Left ventricle myocardium inferior (tissue), 1 donor: ENCODE data around the gene FRAS1. TPM values are rescaled to one million over a fixed set of nuclear protein-coding genes. Genes with fewer than 3 reads are reported as not detected.

Experiments
- DNase-seq: peaks from one replicate; pipeline ENCODE4 v3.0.0-alpha.2; 2020
- H3K27ac ChIP-seq: fragments of 200-600 bp; replicated peaks from 2 replicates; pipeline ENCODE4 v1.8.0; 2021
- H3K27me3 ChIP-seq: fragments of 200-600 bp; 2 replicates; pipeline ENCODE4 v1.8.0; 2021; ENCODE audit warnings: low read depth
- H3K36me3 ChIP-seq: fragments of 200-600 bp; 2 replicates; pipeline ENCODE4 v1.8.0; 2021
- H3K4me1 ChIP-seq: fragments of 200-600 bp; 2 replicates; pipeline ENCODE4 v1.8.0; 2021
- H3K4me3 ChIP-seq: fragments of 200-600 bp; 2 replicates; pipeline ENCODE4 v1.8.0; 2021; ENCODE audit warnings: mild to moderate bottlenecking, moderate library complexity
- H3K9me3 ChIP-seq: fragments of 200-600 bp; replicated peaks from 2 replicates; pipeline ENCODE4 v1.8.0; 2021
- CTCF ChIP-seq: fragments of 200-600 bp; IDR thresholded peaks from 2 replicates; pipeline ENCODE4 v1.8.0; 2021; ENCODE audit warnings: antibody characterized with exemption, mild to moderate bottlenecking, borderline replicate concordance
- intact Hi-C: fragments of 100-400 bp; cut with micrococcal nuclease; formaldehyde crosslinking; loops from one replicate; pipeline ENCODE4 v1.11.0; 2022
- total RNA-seq: library from RNA; stranded (reverse); fragmentation: NEBNext Ultra II Directional; extraction: Animal tissue kit (Norgen Biotek cat#: 25700); gene quantifications from one replicate; pipeline ENCODE4 v1.2.1, GENCODE V29; 2021
- donor health status: DM: no; HTN: yes; CAD: no; lungs with severe emphysema.

Gene FRAS1
- total RNA-seq, 1 donor from 2014 or later: 1.4 TPM

- Histone ChIP-seq H3K4me3 (no peak overlapping the region), H3K27ac (no peak overlapping the region), H3K27me3 (no peaks in the 10 kb centered on the region), H3K4me1 (no peaks in the 10 kb centered on the region), H3K9me3 (no peaks in the 10 kb centered on the region), H3K36me3 (no peaks in the 10 kb centered on the region)
- intact Hi-C loops: no loop called here
- no peak for TF ChIP-seq CTCF
- no peak for DNase-seq
Measured at GRCh38 chr4:78437608-78438088, 380.5 kb downstream of the FRAS1 start.

- DNase-seq: no peak
- H3K4me1 ChIP-seq: no peaks in the 10 kb centered on the region
- no peak overlapping the region for H3K4me3 ChIP-seq
- no peaks in the 10 kb centered on the region for H3K36me3 ChIP-seq
- no peaks in the 10 kb centered on the region for H3K27me3 ChIP-seq
- no peak overlapping the region for H3K27ac ChIP-seq
- no peak for TF ChIP-seq CTCF
- no peaks in the 10 kb centered on the region for H3K9me3 ChIP-seq
- intact Hi-C loops: no loop called here
Measured at GRCh38 chr4:78439328-78439727, 382.2 kb downstream of the FRAS1 start.

DNA sequence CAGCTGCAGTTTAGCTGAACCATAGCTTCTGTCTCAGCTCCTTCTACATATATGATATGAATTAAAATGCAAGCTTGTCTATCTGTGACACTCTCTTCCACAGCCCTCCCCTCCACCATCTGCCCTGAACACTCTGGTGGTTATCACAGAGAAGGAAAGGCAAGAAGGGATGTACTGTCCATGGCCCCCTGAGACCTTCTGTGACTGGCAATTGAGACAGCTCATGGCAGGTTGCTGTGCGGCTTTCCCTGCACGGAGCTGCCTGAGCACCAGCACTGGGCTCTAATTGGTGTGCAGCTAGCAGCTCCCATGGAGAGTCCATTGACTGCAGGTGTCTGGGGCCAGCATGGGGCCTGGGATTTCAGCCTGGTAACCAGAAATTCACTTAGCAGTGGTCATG is 384.6 kb downstream of the FRAS1 start:
- intact Hi-C loops: no loop called here

DNA sequence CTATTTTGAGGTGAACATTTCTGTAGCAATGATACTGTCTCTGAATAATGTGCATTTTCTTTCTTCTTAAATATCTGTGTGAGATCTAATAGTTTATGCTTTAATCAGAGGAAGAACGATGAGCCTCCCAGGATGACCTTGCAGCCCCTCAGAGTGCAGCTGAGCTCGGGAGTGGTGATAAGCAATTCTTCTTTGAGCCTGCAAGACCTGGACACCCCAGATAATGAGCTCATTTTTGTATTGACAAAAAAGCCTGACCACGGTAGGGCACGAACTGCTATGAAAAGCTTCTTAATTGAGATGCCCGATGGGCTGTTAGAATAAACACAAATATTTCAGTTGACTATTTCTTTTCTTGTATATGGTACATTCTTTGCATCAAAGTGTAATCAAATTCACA is 389.5 kb downstream of the FRAS1 start:
- H3K9me3 ChIP-seq: no peaks in the 10 kb centered on the region
- no peaks in the 10 kb centered on the region for H3K36me3 ChIP-seq
- H3K4me1 ChIP-seq: no peaks in the 10 kb centered on the region
- H3K27me3 ChIP-seq: no peaks in the 10 kb centered on the region
- H3K4me3 ChIP-seq: no peak overlapping the region
- intact Hi-C loops: no loop called here
- H3K27ac ChIP-seq: no peak overlapping the region
- no peak for DNase-seq
- TF ChIP-seq CTCF: no peak

More for the DNA sequence above, 384.6 kb downstream of the FRAS1 start:
- no peaks in the 10 kb centered on the region for H3K27me3 ChIP-seq
- H3K36me3 ChIP-seq: no peaks in the 10 kb centered on the region
- H3K4me1 ChIP-seq: no peaks in the 10 kb centered on the region
- H3K9me3 ChIP-seq: no peaks in the 10 kb centered on the region
- H3K4me3 ChIP-seq: no peak overlapping the region
- no peak for TF ChIP-seq CTCF
- no peak for DNase-seq
- H3K27ac ChIP-seq: no peak overlapping the region

GRCh38 chr4:78451407-78451806 is 394.3 kb downstream of the FRAS1 start:
- Histone ChIP-seq H3K27me3 (no peaks in the 10 kb centered on the region), H3K36me3 (no peaks in the 10 kb centered on the region), H3K27ac (no peak overlapping the region), H3K4me3 (no peak overlapping the region), H3K9me3 (no peaks in the 10 kb centered on the region), H3K4me1 (no peaks in the 10 kb centered on the region)
- DNase-seq: no peak
- TF ChIP-seq CTCF: no peak
- intact Hi-C loops: no loop called here

DNA sequence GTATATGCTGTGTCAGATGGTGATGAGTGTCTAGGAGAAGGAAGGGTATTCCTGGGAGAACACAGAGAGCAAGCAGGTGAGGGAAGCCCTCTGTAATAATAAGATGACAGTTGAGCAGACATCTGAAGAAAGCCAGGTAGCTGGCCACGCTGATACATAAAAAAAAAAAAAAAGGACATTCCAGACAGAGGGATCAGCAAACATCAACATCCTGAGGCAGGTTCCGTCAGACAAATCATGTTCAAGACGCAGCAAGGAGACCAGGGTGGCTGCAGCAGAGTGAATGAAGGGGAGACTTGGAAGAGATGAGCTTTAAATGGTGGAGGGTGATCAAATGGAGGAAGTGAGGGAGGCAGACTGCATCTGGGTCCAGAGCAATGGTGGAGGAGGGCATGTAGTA is 396.9 kb downstream of the FRAS1 start:
- no peak overlapping the region for H3K4me3 ChIP-seq
- no peak for DNase-seq
- no peak overlapping the region for H3K27ac ChIP-seq
- no peaks in the 10 kb centered on the region for H3K36me3 ChIP-seq
- no peak for TF ChIP-seq CTCF
- H3K4me1 ChIP-seq: no peaks in the 10 kb centered on the region
- intact Hi-C loops: no loop called here
- no peaks in the 10 kb centered on the region for H3K27me3 ChIP-seq
- no peaks in the 10 kb centered on the region for H3K9me3 ChIP-seq
